Astrocyte of the spinal cord (primary cell): ENCODE measurements around the gene CHD1.

Experiments used
- DNase-seq: peaks from one replicate; pipeline ENCODE4 v3.0.0; 2011; ENCODE audit warnings: low read depth, low spot score
- H3K4me3 ChIP-seq: 2 replicates; pipeline ENCODE4 v1.5.1; 2011; ENCODE audit warnings: low read depth, mild to moderate bottlenecking, low read length, moderate library complexity
- in situ Hi-C: cut with HindIII; loops from 2 replicates; pipeline ENCODE4 v1.10.0; 2017; ENCODE audit warnings: low sequenced_read_pairs
- TF ChIP-seq, protein P1 (sequence below): IDR thresholded peaks from 2 replicates; pipeline ENCODE4 v1.5.1; 2012; ENCODE audit warnings: low read depth, mild to moderate bottlenecking, low read length, inconsistent platforms

Gene CHD1

DNA sequence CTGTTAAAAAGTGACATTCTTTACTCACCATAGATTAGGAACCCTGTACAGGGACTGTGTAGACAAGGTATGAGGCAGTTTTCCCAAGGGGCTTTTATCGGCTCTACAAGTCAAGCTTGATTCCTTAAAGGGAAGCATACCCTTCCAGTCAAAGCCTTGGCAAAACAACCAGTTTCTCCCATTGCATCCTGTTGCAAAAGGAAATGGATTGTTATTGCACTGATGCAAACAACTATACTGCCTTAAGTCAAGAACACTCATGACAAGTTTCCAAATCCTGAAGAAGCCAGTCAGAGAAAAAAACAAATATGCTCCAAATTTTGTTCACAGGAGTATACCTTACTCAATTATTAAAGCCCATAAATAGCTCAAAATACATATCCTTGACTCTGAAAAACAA is 87.9 kb downstream of the CHD1 start:
- H3K4me3 ChIP-seq, result no peak overlapping the region
- no peak for DNase-seq
- TF ChIP-seq, protein P1, sequence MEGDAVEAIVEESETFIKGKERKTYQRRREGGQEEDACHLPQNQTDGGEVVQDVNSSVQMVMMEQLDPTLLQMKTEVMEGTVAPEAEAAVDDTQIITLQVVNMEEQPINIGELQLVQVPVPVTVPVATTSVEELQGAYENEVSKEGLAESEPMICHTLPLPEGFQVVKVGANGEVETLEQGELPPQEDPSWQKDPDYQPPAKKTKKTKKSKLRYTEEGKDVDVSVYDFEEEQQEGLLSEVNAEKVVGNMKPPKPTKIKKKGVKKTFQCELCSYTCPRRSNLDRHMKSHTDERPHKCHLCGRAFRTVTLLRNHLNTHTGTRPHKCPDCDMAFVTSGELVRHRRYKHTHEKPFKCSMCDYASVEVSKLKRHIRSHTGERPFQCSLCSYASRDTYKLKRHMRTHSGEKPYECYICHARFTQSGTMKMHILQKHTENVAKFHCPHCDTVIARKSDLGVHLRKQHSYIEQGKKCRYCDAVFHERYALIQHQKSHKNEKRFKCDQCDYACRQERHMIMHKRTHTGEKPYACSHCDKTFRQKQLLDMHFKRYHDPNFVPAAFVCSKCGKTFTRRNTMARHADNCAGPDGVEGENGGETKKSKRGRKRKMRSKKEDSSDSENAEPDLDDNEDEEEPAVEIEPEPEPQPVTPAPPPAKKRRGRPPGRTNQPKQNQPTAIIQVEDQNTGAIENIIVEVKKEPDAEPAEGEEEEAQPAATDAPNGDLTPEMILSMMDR, result no peak
- in situ Hi-C loops, result no loop called here

DNA sequence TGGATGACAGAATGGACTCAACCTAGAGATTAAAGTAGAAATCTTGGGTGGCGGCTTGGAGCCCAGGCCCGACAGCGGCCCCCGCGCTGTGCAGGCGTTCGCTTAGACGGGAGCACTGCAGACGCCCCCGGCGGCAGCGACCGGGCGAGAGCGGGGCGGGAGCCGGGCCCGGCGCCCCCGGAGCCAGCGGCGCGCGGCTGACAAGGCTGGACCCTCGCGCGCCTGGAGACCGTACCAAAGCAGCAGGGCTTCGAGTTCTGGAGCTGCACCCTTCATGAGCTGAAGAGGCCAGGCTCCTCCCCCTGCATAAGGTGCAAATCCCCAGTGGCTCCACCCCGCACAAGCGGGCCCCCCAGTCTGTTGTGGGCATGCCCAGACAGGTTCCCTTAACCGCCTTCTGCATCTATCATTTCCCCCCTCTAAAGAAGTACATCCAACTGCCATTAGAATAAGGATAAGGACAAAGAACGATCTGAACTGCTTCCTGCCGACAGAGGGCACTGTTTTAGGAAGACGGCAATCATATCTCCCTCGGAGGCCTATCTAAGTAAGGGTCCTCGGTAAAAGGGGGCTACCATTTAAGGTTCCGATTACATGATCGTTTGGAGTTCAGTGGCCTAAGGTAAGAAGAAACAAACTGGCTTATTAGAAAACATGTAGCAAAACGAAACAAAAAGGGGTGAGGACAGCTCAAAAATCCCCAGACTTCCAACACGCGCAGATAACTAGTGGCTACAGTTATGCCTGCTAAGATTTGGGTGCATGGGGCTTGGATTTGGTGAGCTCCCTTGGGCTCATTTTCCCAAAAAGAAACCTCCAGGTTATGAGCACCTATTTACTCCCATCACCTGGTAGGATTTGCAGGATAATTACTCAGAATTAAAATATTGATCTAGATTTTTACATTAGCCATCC is 89.1 kb downstream of the CHD1 start:
- H3K4me3 ChIP-seq, result peak overlapping the region; percentile 12
- in situ Hi-C loops, result no loop called here
- TF ChIP-seq, protein P1, result peak; percentile 23
- no peak for DNase-seq

- no peak for DNase-seq
- in situ Hi-C loops, result no loop called here
- H3K4me3 ChIP-seq, result no peak overlapping the region
- TF ChIP-seq, protein P1, result no peak
Observed at GRCh38 chr5:98836175-98836574, 92.6 kb downstream of the CHD1 start.

DNA sequence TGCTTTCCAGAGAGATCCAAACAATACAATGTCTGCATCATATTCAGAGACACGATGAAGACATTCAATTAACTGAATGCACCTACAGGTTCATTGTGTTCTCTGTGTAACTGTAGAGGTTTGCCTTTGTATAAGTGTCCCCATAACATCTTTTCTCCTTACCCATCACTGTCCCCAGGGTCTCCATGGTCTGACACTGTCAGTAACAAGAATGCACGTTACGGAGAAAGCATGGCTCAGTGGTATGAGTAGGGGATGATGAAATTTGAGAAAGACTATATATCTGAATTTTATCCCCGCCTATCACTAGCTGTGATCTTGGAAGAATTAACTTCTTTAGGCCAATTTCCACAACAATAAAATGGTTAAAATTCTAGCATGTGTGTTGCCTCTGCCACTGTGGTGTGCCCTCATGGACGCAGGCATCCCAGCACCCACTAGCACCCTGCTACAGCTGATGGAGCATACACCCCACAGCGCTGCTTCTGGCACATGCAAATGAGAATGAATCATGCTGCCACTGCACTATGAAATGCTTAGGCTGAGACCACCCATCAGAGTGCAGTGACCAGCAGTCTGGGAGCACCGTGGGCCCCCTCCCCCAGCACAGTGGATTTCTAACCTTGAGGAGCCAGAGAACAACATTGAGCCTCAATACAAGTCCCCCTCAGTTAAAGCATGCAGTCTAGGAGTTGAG is 101.1 kb downstream of the CHD1 start:
- in situ Hi-C loops, result no loop called here
- H3K4me3 ChIP-seq, result no peak overlapping the region
- TF ChIP-seq, protein P1, result no peak
- no peak for DNase-seq

DNA sequence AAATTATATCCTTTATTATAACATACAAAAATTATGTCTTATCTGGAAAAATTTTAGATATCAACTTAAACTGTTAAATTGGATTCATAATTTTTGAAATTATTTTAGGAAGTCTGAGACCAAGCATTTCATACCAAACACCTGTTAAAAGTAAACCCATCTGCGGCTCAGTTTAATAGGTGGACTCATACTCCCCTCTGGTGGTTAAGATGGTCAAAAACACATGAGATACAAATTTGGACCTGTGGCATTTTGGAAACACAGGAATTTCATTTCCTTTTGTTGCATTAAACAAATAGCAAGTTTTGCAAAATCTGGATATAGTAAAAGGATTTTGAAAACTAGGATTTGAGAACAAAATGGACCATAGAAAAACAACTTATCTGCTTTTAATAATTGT is 101.6 kb downstream of the CHD1 start:
- TF ChIP-seq, protein P1, result peak; percentile 43
- in situ Hi-C loops, result no loop called here

GRCh38 chr5:98825582-98826375 is 103.0 kb downstream of the CHD1 start:
- H3K4me3 ChIP-seq, result no peak overlapping the region
- in situ Hi-C loops, result no loop called here
- DNase-seq, result no peak
- TF ChIP-seq, protein P1, result no peak

More for the DNA sequence above, 101.6 kb downstream of the CHD1 start:
- no peak overlapping the region for H3K4me3 ChIP-seq
- peak; percentile 61 for DNase-seq
